ENCODE data around the gene ENG.

DNA sequence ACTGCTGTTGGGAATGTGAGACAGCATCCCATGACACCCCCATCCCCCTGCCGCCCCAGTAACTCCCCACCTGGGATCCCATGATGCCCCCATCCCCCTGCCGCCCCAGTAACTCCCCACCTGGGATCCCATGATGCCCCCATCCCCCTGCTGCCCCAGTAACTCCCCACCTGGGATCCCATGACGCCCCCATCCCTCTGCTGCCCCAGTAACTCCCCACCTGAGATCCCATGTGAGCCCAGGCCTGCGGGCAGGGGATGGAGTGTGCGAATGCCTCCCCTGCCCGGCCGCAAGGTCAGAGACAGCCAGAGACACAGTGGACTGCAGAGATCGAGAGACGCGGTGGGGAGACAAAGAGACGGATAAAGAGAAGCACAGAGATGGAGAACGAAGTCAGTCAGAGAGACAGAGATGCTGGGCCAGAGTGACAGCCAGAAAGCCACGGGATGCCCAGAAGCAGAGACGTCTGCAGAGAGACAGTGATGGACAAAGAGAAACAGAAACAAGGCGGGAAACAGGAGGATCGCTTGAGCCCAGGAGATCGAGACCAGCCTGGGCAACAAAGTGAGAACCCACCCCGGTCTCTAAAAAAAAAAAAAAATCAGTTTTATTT lies 77.0 kb downstream of the ENG start:
- TF ChIP-seq, protein P1, sequence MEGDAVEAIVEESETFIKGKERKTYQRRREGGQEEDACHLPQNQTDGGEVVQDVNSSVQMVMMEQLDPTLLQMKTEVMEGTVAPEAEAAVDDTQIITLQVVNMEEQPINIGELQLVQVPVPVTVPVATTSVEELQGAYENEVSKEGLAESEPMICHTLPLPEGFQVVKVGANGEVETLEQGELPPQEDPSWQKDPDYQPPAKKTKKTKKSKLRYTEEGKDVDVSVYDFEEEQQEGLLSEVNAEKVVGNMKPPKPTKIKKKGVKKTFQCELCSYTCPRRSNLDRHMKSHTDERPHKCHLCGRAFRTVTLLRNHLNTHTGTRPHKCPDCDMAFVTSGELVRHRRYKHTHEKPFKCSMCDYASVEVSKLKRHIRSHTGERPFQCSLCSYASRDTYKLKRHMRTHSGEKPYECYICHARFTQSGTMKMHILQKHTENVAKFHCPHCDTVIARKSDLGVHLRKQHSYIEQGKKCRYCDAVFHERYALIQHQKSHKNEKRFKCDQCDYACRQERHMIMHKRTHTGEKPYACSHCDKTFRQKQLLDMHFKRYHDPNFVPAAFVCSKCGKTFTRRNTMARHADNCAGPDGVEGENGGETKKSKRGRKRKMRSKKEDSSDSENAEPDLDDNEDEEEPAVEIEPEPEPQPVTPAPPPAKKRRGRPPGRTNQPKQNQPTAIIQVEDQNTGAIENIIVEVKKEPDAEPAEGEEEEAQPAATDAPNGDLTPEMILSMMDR (IDR thresholded peaks at IDR 0.05): no peak
- TF ChIP-seq POLR2AphosphoS5 (IDR thresholded peaks at IDR 0.05): no peak

All from stomach (tissue), 4 donors.